DND-41 (cell line): Measurements from ENCODE around the gene TGM6.
"Not testable (repeated sequence)": the region's sequence is repeated elsewhere in the genome, so short reads cannot be mapped to it uniquely, and the experiment has no call there.

ENCODE experiments used
- ATAC-seq: fragments of 200-7000 bp; cut with Tn5 transposase; 3 replicates; pipeline ENCODE4 v1.9.1; 2021; ENCODE audit warnings: low read depth; ENCODE audit not compliant: insufficient read depth
- DNase-seq: peaks from one replicate; pipeline ENCODE4 v3.0.0-alpha.2; 2020
- H2AFZ ChIP-seq: 2 replicates; pipeline ENCODE4 v1.6.0; 2012; ENCODE audit warnings: low read depth, low read length
- H3K27ac ChIP-seq: 2 replicates; pipeline ENCODE4 v1.5.1; 2012; ENCODE audit warnings: low read length, inconsistent platforms
- H3K27me3 ChIP-seq: fragments of 200-600 bp; sonication (generic); 2 replicates; pipeline ENCODE4 v1.6.0; 2012; ENCODE audit warnings: low read length, mild to moderate bottlenecking, inconsistent platforms; ENCODE audit not compliant: insufficient read depth, poor library complexity
- H3K36me3 ChIP-seq: 2 replicates; pipeline ENCODE4 v1.5.1; 2012; ENCODE audit warnings: low read length, inconsistent platforms; ENCODE audit not compliant: insufficient read depth
- H3K4me1 ChIP-seq: 2 replicates; pipeline ENCODE4 v1.5.1; 2012; ENCODE audit warnings: mild to moderate bottlenecking, low read length; ENCODE audit not compliant: insufficient read depth
- H3K4me2 ChIP-seq: 2 replicates; pipeline ENCODE4 v1.6.0; 2012; ENCODE audit warnings: mild to moderate bottlenecking, moderate library complexity, low read length, inconsistent platforms; ENCODE audit not compliant: insufficient read depth
- H3K4me3 ChIP-seq, 2 experiments: fragments of 200-600 bp in 1 of 2; shearing (Covaris generic) in 1 of 2; 2 replicates each; pipeline ENCODE4 v1.5.1; 2012 to 2016; ENCODE audit warnings: inconsistent platforms in 2 of 2, low read length in 2 of 2, mild to moderate bottlenecking in 2 of 2, low read depth in 1 of 2, moderate library complexity in 1 of 2
- H3K79me2 ChIP-seq: 2 replicates; pipeline ENCODE4 v1.6.0; 2012; ENCODE audit warnings: low read length, inconsistent platforms; ENCODE audit not compliant: insufficient read depth
- H3K9ac ChIP-seq: 2 replicates; pipeline ENCODE4 v1.6.0; 2012; ENCODE audit warnings: low read depth, mild to moderate bottlenecking, inconsistent platforms, low read length, moderate library complexity
- H3K9me3 ChIP-seq: 2 replicates; pipeline ENCODE4 v1.5.1; 2012; ENCODE audit warnings: low read length, moderate library complexity, mild to moderate bottlenecking, inconsistent platforms; ENCODE audit not compliant: insufficient read depth, severe bottlenecking
- H4K20me1 ChIP-seq: 2 replicates; pipeline ENCODE4 v1.6.0; 2012; ENCODE audit warnings: low read length; ENCODE audit not compliant: insufficient read depth
- EZH2 ChIP-seq: IDR thresholded peaks from 3 replicates; pipeline ENCODE4 v1.6.1; 2012; ENCODE audit warnings: borderline replicate concordance, low read depth, mild to moderate bottlenecking, moderate library complexity, low read length, inconsistent platforms; ENCODE audit not compliant: severe bottlenecking
- TF ChIP-seq, protein P1 (sequence below): IDR thresholded peaks from 2 replicates; pipeline ENCODE4 v1.5.1; 2012; ENCODE audit warnings: borderline replicate concordance, low read length, moderate library complexity, mild to moderate bottlenecking; ENCODE audit not compliant: poor library complexity, severe bottlenecking; ENCODE audit errors: extremely low read depth

Gene TGM6

DNA sequence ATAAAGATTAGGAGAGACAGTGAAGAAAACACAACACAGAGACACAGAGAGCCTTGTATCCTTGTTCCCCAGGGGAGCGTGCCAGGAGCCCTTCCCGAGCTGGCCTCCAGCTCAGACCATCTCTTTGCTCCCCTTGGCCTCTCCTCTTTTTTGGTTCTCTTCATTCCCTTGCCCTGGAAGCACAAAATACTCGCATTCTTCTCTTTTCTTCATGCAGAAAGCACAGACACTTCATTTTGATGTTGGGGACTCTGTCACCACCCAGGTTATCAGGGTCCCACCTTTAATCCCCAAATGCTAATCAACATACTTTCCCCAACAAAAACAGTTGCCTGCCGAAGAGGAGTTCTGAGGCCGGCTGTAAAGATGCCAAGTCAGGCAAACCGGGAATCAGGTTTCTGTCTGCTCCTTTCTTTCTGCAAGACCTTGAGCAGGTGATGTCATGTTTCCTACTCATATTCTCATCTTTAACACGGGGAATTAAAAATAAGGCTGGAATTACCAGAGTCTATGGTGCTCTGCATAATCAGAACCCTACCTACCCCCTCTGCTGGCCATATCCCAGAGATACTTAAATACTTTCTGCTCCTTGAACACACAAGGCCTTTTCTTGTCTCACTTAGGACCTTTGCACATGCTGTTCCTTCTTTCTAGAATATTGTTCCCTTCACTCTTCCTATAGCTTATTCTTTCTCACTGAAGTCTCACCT lies 21.7 kb downstream of the TGM6 start:
- Histone ChIP-seq H3K4me1 (no peaks in the 10 kb centered on the region), H3K36me3 (no peaks in the 10 kb centered on the region), H3K79me2 (no peaks in the 10 kb centered on the region), H3K27me3 (peaks cover 4% of the 10 kb centered on the region), H4K20me1 (no peaks in the 10 kb centered on the region), H3K27ac (no peak overlapping the region), H2AFZ (no peak overlapping the region), H3K9ac (no peak overlapping the region), H3K9me3 (no peaks in the 10 kb centered on the region), H3K4me2 (no peak overlapping the region), H3K4me3 (no peak overlapping the region)
- ATAC-seq (no peak; the same call in 2 of the 3 replicates), DNase-seq (no peak)
- TF ChIP-seq, protein P1, sequence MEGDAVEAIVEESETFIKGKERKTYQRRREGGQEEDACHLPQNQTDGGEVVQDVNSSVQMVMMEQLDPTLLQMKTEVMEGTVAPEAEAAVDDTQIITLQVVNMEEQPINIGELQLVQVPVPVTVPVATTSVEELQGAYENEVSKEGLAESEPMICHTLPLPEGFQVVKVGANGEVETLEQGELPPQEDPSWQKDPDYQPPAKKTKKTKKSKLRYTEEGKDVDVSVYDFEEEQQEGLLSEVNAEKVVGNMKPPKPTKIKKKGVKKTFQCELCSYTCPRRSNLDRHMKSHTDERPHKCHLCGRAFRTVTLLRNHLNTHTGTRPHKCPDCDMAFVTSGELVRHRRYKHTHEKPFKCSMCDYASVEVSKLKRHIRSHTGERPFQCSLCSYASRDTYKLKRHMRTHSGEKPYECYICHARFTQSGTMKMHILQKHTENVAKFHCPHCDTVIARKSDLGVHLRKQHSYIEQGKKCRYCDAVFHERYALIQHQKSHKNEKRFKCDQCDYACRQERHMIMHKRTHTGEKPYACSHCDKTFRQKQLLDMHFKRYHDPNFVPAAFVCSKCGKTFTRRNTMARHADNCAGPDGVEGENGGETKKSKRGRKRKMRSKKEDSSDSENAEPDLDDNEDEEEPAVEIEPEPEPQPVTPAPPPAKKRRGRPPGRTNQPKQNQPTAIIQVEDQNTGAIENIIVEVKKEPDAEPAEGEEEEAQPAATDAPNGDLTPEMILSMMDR = peak; percentile 57
- no peak for TF ChIP-seq EZH2

DNA sequence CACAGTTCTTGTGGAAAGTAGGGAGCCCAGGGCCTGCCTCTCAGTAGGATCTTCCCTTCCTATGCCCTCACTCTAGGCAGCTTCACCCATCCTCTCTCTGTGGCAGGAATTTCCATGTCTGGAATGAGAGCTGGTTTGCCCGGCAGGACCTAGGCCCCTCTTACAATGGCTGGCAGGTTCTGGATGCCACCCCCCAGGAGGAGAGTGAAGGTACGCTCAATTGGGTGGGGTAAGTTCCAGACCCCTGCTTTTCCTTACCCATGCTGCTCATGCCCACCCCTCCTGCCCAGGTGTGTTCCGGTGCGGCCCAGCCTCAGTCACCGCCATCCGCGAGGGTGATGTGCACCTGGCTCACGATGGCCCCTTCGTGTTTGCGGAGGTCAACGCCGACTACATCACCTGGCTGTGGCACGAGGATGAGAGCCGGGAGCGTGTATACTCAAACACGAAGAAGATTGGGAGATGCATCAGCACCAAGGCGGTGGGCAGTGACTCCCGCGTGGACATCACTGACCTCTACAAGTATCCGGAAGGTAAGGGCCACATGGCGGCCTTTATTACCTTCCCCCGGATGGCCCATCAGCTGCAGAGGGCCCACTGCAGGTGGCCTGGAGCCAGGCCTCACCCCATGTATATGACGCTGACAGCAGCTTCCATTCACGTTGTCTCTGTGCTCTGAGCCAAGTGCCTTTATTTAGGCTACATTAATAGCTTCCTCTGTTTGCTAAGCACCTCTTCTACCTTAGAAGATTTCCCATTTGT lies 22.8 kb downstream of the TGM6 start:
- Histone ChIP-seq H3K36me3 (no peaks in the 10 kb centered on the region), H3K27me3 (peaks cover 14% of the 10 kb centered on the region), H4K20me1 (no peaks in the 10 kb centered on the region), H3K4me3 (no peak overlapping the region), H3K9me3 (no peaks in the 10 kb centered on the region), H3K4me2 (no peak overlapping the region), H3K27ac (no peak overlapping the region), H3K4me1 (no peaks in the 10 kb centered on the region), H3K9ac (no peak overlapping the region), H2AFZ (no peak overlapping the region), H3K79me2 (no peaks in the 10 kb centered on the region)
- DNase-seq (no peak), ATAC-seq (no peak)
- TF ChIP-seq, protein P1 = no peak
- no peak for TF ChIP-seq EZH2

DNA sequence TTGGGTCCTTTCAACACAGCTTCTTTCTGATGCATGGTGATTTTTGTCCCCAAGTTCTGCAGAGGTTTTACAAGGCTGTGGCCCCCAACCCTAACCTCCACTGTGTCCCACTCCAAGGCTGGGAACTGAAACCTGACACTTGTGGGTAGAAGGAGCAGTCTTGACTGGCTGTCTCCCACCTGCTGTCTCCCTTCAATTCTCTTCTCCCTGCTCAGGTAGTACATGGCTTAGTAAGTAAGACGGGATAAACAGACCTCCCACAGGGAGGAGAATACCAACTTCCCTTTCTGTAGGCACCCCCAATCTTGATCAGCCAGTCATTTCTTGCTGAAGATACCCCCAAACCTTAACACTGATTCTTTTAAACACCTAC lies 25.0 kb downstream of the TGM6 start:
- Histone ChIP-seq H3K9me3 (no peaks in the 10 kb centered on the region), H4K20me1 (no peaks in the 10 kb centered on the region), H3K4me3 (no peak overlapping the region), H3K27ac (no peak overlapping the region), H2AFZ (no peak overlapping the region), H3K9ac (no peak overlapping the region), H3K4me2 (no peak overlapping the region), H3K36me3 (no peaks in the 10 kb centered on the region), H3K27me3 (peaks cover 18% of the 10 kb centered on the region), H3K79me2 (no peaks in the 10 kb centered on the region), H3K4me1 (no peaks in the 10 kb centered on the region)
- DNase-seq (no peak), ATAC-seq (no peak)
- TF ChIP-seq EZH2 = no peak
- TF ChIP-seq, protein P1 = no peak

DNA sequence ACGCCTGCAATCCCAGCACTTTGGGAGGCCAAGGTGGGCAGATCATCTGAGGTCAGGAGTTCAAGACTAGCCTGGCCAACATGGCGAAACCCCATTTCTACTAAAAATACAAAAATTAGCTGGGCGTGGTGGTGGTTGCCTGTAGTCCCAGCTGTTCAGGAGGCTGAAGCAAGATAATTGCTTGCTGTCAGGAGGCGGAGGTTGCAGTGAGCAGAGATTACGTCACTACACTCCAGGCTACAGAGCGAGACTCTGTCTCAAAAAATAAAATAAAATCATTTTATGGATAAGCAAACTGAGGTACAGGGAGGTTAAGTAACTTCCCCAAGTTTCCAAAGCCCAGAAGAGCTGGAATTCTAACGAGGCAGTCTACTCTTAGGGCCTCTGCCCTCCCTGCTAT lies 26.7 kb downstream of the TGM6 start:
- H3K79me2 ChIP-seq, H3K9ac ChIP-seq, H3K27ac ChIP-seq, H3K9me3 ChIP-seq, DNase-seq, H3K36me3 ChIP-seq, H3K4me3 ChIP-seq, H2AFZ ChIP-seq, ATAC-seq, H4K20me1 ChIP-seq, H3K4me1 ChIP-seq, H3K4me2 ChIP-seq: not testable (repeated sequence)
- peaks cover 22% of the 10 kb centered on the region for H3K27me3 ChIP-seq
